ENCODE measurements around the gene TPRN. TPM values are rescaled to one million over a fixed set of nuclear protein-coding genes. Genes with fewer than 3 reads are reported as not detected.

Gene TPRN
- total RNA-seq, 1 experiment from 2014 or later: 43.1 TPM

- no peak for TF ChIP-seq IRF1 (CRISPR knock-in tag; IDR thresholded peaks at IDR 0.05)
- TF ChIP-seq ZNF263 (CRISPR knock-in tag; IDR thresholded peaks at IDR 0.05; ENCODE audit: low read depth): no peak
- TF ChIP-seq CREB1 (CRISPR knock-in tag; IDR thresholded peaks at IDR 0.05): no peak
- no peak for TF ChIP-seq ZNF121 (CRISPR knock-in tag; IDR thresholded peaks at IDR 0.05)
- TF ChIP-seq ZNF138 (CRISPR knock-in tag; conservative IDR thresholded peaks at IDR 0.05): no peak
- TF ChIP-seq, protein P1, sequence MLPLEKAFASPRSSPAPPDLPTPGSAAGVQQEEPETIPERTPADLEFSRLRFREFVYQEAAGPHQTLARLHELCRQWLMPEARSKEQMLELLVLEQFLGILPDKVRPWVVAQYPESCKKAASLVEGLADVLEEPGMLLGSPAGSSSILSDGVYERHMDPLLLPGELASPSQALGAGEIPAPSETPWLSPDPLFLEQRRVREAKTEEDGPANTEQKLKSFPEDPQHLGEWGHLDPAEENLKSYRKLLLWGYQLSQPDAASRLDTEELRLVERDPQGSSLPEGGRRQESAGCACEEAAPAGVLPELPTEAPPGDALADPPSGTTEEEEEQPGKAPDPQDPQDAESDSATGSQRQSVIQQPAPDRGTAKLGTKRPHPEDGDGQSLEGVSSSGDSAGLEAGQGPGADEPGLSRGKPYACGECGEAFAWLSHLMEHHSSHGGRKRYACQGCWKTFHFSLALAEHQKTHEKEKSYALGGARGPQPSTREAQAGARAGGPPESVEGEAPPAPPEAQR (CRISPR knock-in tag; IDR thresholded peaks at IDR 0.05): no peak
- no peak for TF ChIP-seq ATF2 (CRISPR knock-in tag; IDR thresholded peaks at IDR 0.05; ENCODE audit: borderline replicate concordance, low read depth)
- TF ChIP-seq, protein P2, sequence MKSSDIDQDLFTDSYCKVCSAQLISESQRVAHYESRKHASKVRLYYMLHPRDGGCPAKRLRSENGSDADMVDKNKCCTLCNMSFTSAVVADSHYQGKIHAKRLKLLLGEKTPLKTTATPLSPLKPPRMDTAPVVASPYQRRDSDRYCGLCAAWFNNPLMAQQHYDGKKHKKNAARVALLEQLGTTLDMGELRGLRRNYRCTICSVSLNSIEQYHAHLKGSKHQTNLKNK (CRISPR knock-in tag; IDR thresholded peaks at IDR 0.05): no peak
- no peak for TF ChIP-seq GRHL2 (CRISPR knock-in tag; IDR thresholded peaks at IDR 0.05; ENCODE audit: insufficient replicate concordance, severe bottlenecking)
- no peak for TF ChIP-seq CREM (CRISPR knock-in tag; IDR thresholded peaks at IDR 0.05)
- no peak for TF ChIP-seq MXD4 (CRISPR knock-in tag; IDR thresholded peaks at IDR 0.05; ENCODE audit: borderline replicate concordance)
These were observed 42.7 kb downstream of the TPRN start (continued) for GRCh38 chr9:137157618-137158415.

GRCh38 chr9:137156567-137157375, 43.8 kb downstream of the TPRN start:
- 0 out of 2 replicates have a peak, but pooled peaks have one; percentile 18 for TF ChIP-seq MAX (CRISPR knock-in tag; IDR thresholded peaks at IDR 0.05)
- no peak for TF ChIP-seq ZNF512 (CRISPR knock-in tag; IDR thresholded peaks at IDR 0.05; ENCODE audit: borderline replicate concordance)
- no peak for TF ChIP-seq ATF2 (CRISPR knock-in tag; IDR thresholded peaks at IDR 0.05; ENCODE audit: borderline replicate concordance, low read depth)
- TF ChIP-seq CREB1 (CRISPR knock-in tag; IDR thresholded peaks at IDR 0.05): no peak
- peak; percentile 49; the same call in 1 of the 2 replicates for TF ChIP-seq SP1 (CRISPR knock-in tag; conservative IDR thresholded peaks at IDR 0.05)
- peak; percentile 63; the same call in 1 of the 2 replicates for TF ChIP-seq ZNF263 (CRISPR knock-in tag; IDR thresholded peaks at IDR 0.05; ENCODE audit: low read depth)
- no peak for TF ChIP-seq ZNF671 (CRISPR knock-in tag; IDR thresholded peaks at IDR 0.05)
- no peak for TF ChIP-seq ELF4 (CRISPR knock-in tag; IDR thresholded peaks at IDR 0.05; ENCODE audit: low read depth)
- no peak for TF ChIP-seq MXD4 (CRISPR knock-in tag; IDR thresholded peaks at IDR 0.05; ENCODE audit: borderline replicate concordance)
- ChIA-PET CTCF (interaction anchor here (0.6 to 2.2 kb wide), 15 partner anchors 13 to 274 kb away, joined by 3 to 16 read pairs (median 6); partner anchors contain the start of genes LRRC26, NPDC1 and RNF224), POLR2A (interaction anchor here (1.0 kb wide), 1 partner anchor 27 kb away, joined by 7 read pairs; no protein-coding TSS in a partner anchor)
- Mint-ChIP-seq H3K27ac (no peak overlapping the region), H3K36me3 (no peaks in the 10 kb centered on the region), H3K27me3 (ENCODE audit: low read depth) (peaks cover 66% of the 10 kb centered on the region), H3K9me3 (no peaks in the 10 kb centered on the region), H3K4me3 (peak overlapping the region; percentile 64), H3K4me1 (no peaks in the 10 kb centered on the region)
- peak; percentile 75 for DNase-seq (ENCODE audit: low spot score)
- peak; percentile 72 for ATAC-seq

All from WTC11 (cell line).